Smooth muscle cell (in vitro differentiated cells): ENCODE measurements around the gene STARD13. TPM values are rescaled to one million over a fixed set of nuclear protein-coding genes. Genes with fewer than 3 reads are reported as not detected.

Experiments
- DNase-seq: peaks from one replicate; lab custom pipeline; 2025; ENCODE audit not compliant: unreplicated experiment; lab: John Stamatoyannopoulos, UW
- H2AFZ ChIP-seq: fragments of 200-600 bp; sonication (generic); 2 replicates; pipeline ENCODE4 v1.6.0; 2016; ENCODE audit warnings: antibody characterized with exemption, low read depth, mild to moderate bottlenecking
- H3F3A ChIP-seq: fragments of 200-600 bp; sonication (generic); 2 replicates; pipeline ENCODE4 v1.6.0; 2017; ENCODE audit warnings: antibody characterized with exemption, low read depth
- H3K27ac ChIP-seq: fragments of 200-600 bp; sonication (generic); 2 replicates; pipeline ENCODE4 v1.5.1; 2016; ENCODE audit warnings: low read depth, mild to moderate bottlenecking
- H3K27me3 ChIP-seq: fragments of 200-600 bp; sonication (generic); 2 replicates; pipeline ENCODE4 v1.6.1; 2016; ENCODE audit warnings: low read depth, mild to moderate bottlenecking
- H3K36me3 ChIP-seq: fragments of 200-600 bp; sonication (generic); 2 replicates; pipeline ENCODE4 v1.5.1; 2016; ENCODE audit warnings: low read depth
- H3K4me1 ChIP-seq: fragments of 200-600 bp; sonication (generic); 2 replicates; pipeline ENCODE4 v1.5.1; 2016; ENCODE audit warnings: low read depth
- H3K4me2 ChIP-seq: fragments of 200-600 bp; sonication (generic); 2 replicates; pipeline ENCODE4 v1.6.0; 2016; ENCODE audit warnings: mild to moderate bottlenecking
- H3K4me3 ChIP-seq: fragments of 200-600 bp; sonication (generic); 2 replicates; pipeline ENCODE4 v1.5.1; 2016; ENCODE audit warnings: mild to moderate bottlenecking
- H3K79me2 ChIP-seq: fragments of 200-600 bp; sonication (generic); 2 replicates; pipeline ENCODE4 v1.6.0; 2016; ENCODE audit warnings: low read depth, mild to moderate bottlenecking
- H3K9ac ChIP-seq: fragments of 200-600 bp; sonication (generic); 2 replicates; pipeline ENCODE4 v1.6.0; 2016; ENCODE audit warnings: low read depth
- H3K9me3 ChIP-seq: fragments of 200-600 bp; sonication (generic); replicated peaks from 2 replicates; pipeline ENCODE4 v1.5.1; 2016; ENCODE audit warnings: low read depth
- H4K20me1 ChIP-seq: fragments of 200-600 bp; sonication (generic); 2 replicates; pipeline ENCODE4 v1.6.0; 2016; ENCODE audit warnings: low read depth
- WGBS: methylation state at CpG from one replicate; pipeline ENCODE4 v1.1.7; 2016; ENCODE audit warnings: low lambda C conversion rate; 5-methylcytosine and 5-hydroxymethylcytosine counted together
- polyA plus RNA-seq: library from polyadenylated mRNA; unstranded; fragments of >200 nt; fragmentation: Nextera tagmentation; extraction: Ambion mirVana; gene quantifications from 2 replicates; pipeline ENCODE4 v1.2.1, GENCODE V29; 2016
- total RNA-seq: library from RNA; depleted of rRNA; stranded (reverse); fragments of >200 nt; gene quantifications from 2 replicates; pipeline ENCODE4 v1.2.3, GENCODE V29; 2014
- TF ChIP-seq, protein P1 (sequence below): fragments of 200-600 bp; sonication (generic); IDR thresholded peaks from 2 replicates; pipeline ENCODE4 v1.5.1; 2017; ENCODE audit warnings: borderline replicate concordance, mild to moderate bottlenecking, antibody characterized with exemption; ENCODE audit not compliant: insufficient read depth, poor library complexity, severe bottlenecking

The STARD13 gene
- total RNA-seq (18.8 and 19.0 TPM in 2 replicates), polyA plus RNA-seq (12.4 and 15.2 TPM in 2 replicates)

- Histone ChIP-seq H3F3A (peaks cover 26% of the 10 kb centered on the region), H3K36me3 (no peaks in the 10 kb centered on the region), H3K4me2 (peak within 1 kb of the TSS; percentile 93), H3K27ac (peak within 1 kb of the TSS; percentile 99), H3K4me1 (peaks cover 22% of the 10 kb centered on the region), H3K9me3 (no peaks in the 10 kb centered on the region), H3K9ac (peak within 1 kb of the TSS; percentile 97), H3K4me3 (peak within 1 kb of the TSS; percentile 71), H4K20me1 (no peaks in the 10 kb centered on the region), H3K27me3 (no peaks in the 10 kb centered on the region), H3K79me2 (peaks cover 39% of the 10 kb centered on the region), H2AFZ (peak within 1 kb of the TSS; percentile 43)
- TF ChIP-seq, protein P1, sequence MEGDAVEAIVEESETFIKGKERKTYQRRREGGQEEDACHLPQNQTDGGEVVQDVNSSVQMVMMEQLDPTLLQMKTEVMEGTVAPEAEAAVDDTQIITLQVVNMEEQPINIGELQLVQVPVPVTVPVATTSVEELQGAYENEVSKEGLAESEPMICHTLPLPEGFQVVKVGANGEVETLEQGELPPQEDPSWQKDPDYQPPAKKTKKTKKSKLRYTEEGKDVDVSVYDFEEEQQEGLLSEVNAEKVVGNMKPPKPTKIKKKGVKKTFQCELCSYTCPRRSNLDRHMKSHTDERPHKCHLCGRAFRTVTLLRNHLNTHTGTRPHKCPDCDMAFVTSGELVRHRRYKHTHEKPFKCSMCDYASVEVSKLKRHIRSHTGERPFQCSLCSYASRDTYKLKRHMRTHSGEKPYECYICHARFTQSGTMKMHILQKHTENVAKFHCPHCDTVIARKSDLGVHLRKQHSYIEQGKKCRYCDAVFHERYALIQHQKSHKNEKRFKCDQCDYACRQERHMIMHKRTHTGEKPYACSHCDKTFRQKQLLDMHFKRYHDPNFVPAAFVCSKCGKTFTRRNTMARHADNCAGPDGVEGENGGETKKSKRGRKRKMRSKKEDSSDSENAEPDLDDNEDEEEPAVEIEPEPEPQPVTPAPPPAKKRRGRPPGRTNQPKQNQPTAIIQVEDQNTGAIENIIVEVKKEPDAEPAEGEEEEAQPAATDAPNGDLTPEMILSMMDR: peak; percentile 22
- WGBS: 5% methylated on average over 20 of the region's 20 CpGs
- peak; percentile 82 for DNase-seq
Observed at GRCh38 chr13:33285420-33286124, at the start of gene STARD13. TSS of gene STARD13 (minus strand) at chr13:33285755. CDS start at chr13:33285638, 117 bp downstream.

- DNase-seq: no peak
- Histone ChIP-seq H3K79me2 (no peaks in the 10 kb centered on the region), H3K27me3 (no peaks in the 10 kb centered on the region), H3K4me2 (no peak overlapping the region), H3K27ac (no peak overlapping the region), H3K4me3 (no peak overlapping the region), H3K36me3 (no peaks in the 10 kb centered on the region), H3K9ac (no peak overlapping the region), H3K9me3 (no peaks in the 10 kb centered on the region), H4K20me1 (peaks cover 6% of the 10 kb centered on the region), H2AFZ (no peak overlapping the region), H3K4me1 (no peaks in the 10 kb centered on the region), H3F3A (no peaks in the 10 kb centered on the region)
- TF ChIP-seq, protein P1: no peak
- WGBS: 91% methylated on average over 7 of the region's 7 CpGs
Observed at GRCh38 chr13:33334831-33335230, 49.3 kb upstream of the STARD13 start.

DNA sequence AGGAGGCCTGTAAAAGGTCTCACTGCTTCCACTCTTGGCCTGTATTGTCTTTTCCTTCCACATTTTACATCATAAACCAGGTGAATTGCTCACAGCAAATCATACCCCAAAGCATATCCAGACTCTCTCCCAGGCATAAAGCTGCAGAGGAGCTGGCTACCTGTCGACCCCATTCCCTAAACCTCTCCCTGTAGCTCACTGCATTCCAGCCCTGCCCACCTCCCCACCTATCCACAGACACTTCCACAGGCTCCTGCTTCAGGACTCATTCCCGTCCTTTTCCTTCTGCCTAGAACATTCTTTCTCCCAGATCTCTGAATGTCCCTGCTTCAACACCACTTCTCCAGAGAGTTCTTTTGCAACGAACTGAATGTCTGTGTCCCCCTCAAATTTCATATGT, 46.4 kb upstream of the STARD13 start:
- no peak overlapping the region for H2AFZ ChIP-seq
- no peak overlapping the region for H3K4me2 ChIP-seq
- no peaks in the 10 kb centered on the region for H3K27me3 ChIP-seq
- TF ChIP-seq, protein P1: no peak
- no peak for DNase-seq
- WGBS: 70% methylated on average over 3 of the region's 3 CpGs
- H3K27ac ChIP-seq: no peak overlapping the region
- H4K20me1 ChIP-seq: peaks cover 6% of the 10 kb centered on the region
- H3F3A ChIP-seq: no peaks in the 10 kb centered on the region
- H3K9ac ChIP-seq: no peak overlapping the region
- no peaks in the 10 kb centered on the region for H3K4me1 ChIP-seq
- H3K36me3 ChIP-seq: no peaks in the 10 kb centered on the region
- H3K4me3 ChIP-seq: no peak overlapping the region
- H3K79me2 ChIP-seq: no peaks in the 10 kb centered on the region
- H3K9me3 ChIP-seq: no peaks in the 10 kb centered on the region

DNA sequence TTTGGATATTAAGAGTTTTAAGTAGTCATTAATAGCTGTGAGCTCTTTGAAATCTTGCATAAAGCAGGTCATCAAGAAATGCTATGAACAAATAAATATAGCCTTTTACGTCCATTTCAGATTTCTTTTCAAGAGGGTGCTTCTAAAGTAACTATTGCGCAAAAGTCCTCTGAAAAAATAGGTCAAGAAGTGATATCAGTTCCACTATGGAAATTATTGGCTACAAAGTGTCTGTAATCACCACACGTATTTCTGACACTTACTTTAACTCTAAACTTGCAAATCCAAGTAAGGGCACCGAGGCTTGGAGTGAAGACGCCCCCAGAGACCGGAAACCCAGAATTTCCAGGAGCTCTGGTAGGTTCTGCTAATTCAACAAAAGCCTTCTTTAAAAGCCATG, 44.9 kb upstream of the STARD13 start:
- 89% methylated on average over 6 of the region's 6 CpGs for WGBS
- no peak overlapping the region for H3K9ac ChIP-seq
- no peaks in the 10 kb centered on the region for H3F3A ChIP-seq
- H3K4me2 ChIP-seq: no peak overlapping the region
- no peaks in the 10 kb centered on the region for H3K9me3 ChIP-seq
- no peak overlapping the region for H3K4me3 ChIP-seq
- DNase-seq: no peak
- H3K36me3 ChIP-seq: no peaks in the 10 kb centered on the region
- H3K79me2 ChIP-seq: no peaks in the 10 kb centered on the region
- TF ChIP-seq, protein P1: no peak
- no peak overlapping the region for H3K27ac ChIP-seq
- peaks cover 6% of the 10 kb centered on the region for H4K20me1 ChIP-seq
- H2AFZ ChIP-seq: no peak overlapping the region
- H3K27me3 ChIP-seq: no peaks in the 10 kb centered on the region
- H3K4me1 ChIP-seq: no peaks in the 10 kb centered on the region
